HG03280 (cell line): Measurements from ENCODE around the gene TGM1.
"Not testable (repeated sequence)": the region's sequence is repeated elsewhere in the genome, so short reads cannot be mapped to it uniquely, and the experiment has no call there.

ENCODE experiments used
- ATAC-seq: cut with Tn5 transposase; IDR thresholded peaks from one replicate; pipeline ENCODE4 v1.9.1; 2021; ENCODE audit warnings: mild to moderate bottlenecking, moderate library complexity; ENCODE audit not compliant: unreplicated experiment

Gene TGM1

DNA sequence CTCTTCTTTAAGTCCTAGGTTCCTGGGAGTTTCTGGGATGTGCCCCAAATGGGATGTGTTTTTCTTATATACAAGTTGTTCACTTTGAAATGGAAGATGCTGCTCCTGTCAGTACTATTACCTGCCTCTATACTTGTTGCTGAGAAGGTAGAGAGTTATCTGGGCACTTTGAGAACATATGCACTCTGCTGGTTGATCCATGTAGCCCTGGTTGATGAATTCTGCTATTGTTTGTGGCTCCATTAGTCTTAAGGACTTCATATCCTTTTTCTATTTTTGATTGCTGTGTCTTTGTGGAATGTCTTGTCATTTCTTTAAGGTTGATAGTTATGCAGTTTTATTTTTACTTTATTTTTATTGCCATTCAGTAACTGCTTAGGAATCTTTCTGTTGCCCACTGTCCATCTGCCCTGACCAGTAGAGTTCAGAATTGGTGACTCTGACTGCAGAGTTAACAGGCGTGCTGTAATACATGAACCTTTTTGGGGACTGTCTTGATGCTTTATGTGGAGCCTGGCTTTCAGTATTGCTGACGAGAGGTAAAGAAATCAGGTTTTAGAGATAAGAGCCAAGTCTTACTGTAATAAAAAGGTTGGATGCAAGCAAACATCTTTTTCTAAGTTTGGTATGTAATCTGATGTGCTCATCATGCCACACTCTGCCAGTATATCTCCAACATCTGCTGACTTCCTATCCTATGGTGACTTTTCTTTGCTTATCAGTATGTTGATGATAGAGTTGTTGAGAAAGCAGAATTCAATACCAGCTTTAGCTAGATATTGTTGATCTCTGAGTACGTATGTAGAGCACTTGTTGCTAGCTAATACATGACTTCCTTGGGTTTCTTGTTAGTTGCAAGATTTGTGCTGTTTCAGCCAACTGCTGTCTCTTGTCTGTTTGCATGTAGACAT lies 28.6 kb downstream of the TGM1 start:
- no peak for ATAC-seq

GRCh38 chr14:24233538-24233866 lies 29.5 kb downstream of the TGM1 start:
- no peak for ATAC-seq

- peak; percentile 43 for ATAC-seq
Measured at GRCh38 chr14:24232645-24233537, 30.1 kb downstream of the TGM1 start, which contains the start of gene GMPR2. TSS of gene GMPR2 (plus strand) at chr14:24232929. CDS start at chr14:24233254, 325 bp downstream.

DNA sequence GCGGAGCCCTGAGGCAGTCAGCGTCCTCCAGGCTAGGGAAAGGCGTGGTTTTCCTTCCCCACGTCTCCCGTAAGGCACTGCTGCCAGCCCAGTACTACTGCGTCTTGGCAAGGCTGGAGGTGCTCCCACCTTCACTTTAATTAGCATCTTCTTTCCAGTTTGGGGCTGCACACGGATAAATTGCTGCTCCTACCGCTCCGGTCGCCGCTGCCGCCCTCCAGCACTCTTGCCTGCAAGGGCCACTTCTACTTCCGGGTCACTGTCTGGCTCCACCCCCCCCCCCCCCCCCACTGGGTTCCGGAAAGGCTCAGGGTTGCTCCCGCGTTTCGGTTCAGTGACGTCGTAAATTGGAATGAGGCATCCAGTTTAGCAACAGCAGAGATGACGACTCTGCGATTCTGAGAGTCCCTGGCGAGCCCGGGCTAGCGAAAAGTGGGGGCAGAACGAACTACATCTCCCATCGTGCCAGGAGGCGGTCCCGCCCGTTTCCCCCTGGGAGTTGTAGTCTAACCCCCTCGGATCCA lies 30.8 kb downstream of the TGM1 start, which contains the start of gene NEDD8:
TSS of gene NEDD8 (minus strand) at position 247 of the 524 bp plus-strand sequence. CDS start at position 147, 100 bp downstream.
- peak; percentile 78 for ATAC-seq

DNA sequence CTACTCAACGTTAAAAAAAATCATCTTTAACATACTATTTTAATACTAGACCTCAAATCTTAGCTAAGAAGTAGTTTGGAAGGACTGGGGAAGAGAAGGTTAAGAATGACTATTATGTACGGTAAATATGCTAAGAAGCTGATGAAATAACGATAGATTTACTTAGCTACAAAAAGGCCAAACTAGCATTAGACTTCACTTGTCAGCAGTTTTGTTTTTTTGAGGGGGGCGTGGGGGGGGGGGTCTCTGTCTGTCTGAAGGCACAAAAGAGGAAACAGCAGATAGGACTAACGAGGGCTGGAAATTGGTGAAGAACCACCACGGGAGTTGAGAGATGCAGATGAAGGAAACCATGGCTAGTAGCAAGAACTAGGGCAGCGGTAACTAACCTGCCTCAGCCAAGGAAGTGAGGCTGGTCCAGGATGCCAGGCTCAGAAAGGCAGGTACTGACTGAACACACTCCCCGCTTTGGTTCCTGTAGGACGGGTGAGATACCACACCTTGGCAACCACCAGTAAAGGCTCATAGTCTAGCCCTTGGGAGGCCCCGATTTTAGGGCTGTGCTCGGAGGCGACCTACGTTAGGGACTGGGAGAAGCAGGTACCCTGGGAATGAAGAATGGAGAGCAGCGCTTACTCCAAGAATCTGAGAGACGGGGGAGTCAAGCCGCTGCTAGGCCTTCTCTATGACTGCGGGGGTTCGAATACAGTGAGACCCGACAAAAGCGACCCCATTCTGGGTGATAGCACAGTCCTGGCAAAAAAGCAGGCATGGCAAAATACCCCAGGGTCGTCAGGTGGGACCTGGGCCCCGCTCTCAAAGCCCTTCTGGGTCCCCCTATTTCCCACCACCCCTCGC lies 31.5 kb downstream of the TGM1 start:
- ATAC-seq = no peak

GRCh38 chr14:24228902-24229301 lies 34.1 kb downstream of the TGM1 start:
- ATAC-seq = no peak

- no peak for ATAC-seq
Measured at GRCh38 chr14:24226473-24226872, 36.5 kb downstream of the TGM1 start.

DNA sequence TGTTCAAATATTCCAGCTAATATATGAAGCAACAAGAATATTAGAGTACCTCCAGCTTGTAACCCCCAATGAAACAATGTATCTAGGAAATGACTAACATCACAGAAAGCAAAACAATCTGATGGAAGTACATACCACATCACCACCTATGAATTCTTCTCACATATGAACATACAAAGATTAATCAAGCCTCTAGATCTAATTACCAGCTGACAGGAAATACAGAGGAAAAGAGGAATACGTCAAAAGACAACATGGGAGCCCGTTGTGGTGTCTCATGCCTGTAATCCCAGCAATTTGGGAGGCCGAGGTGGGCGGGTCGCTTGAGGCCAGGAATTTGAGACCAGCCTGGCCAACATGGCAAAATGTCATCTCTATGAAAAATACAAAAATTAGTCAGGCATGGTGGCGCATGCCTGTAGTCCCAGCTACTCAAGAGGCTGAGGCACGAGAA lies 38.3 kb downstream of the TGM1 start:
- ATAC-seq = no peak

- not testable (repeated sequence) for ATAC-seq
Measured at GRCh38 chr14:24222987-24223386, 40.0 kb downstream of the TGM1 start.

DNA sequence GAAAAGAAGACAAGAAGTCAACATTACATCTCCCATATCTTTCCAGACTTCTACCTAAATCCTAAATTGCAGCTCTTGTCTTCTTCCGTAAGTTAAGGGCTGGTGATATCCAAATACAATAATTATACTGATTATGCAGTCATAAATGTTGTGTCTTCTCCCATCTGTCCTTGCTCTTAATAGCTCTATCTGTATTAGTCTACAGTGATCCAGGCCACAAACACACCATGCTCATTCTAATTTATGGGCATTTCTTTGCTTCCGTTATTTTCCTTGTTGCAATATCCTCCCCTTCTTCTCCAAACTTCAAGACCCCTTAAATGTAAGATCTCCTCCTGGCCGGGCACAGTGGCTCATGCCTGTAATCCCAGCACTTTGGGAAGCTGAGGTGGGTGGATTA lies 43.5 kb downstream of the TGM1 start:
- ATAC-seq = no peak

DNA sequence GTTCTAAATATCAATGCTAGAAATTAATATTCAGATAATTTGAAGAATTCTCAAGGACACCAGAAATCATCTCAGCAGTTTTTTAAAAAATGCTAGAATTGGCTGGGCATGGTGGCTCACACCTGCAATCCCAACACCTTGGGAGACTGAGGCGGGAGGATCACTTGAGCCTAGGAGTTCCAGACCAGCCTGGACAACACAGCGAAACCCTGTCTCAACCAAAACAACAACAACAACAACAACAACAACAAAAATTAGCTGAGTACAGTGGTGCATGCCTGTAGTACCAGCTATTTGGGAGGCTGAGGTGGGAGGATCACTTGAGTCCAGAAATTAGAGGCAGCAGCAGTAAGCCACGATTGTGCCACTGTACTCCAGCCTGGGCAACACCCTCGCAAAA lies 43.9 kb downstream of the TGM1 start:
- no peak for ATAC-seq

- ATAC-seq = not testable (repeated sequence)
Measured at GRCh38 chr14:24216876-24217275, 46.1 kb downstream of the TGM1 start.

- ATAC-seq = no peak
Measured at GRCh38 chr14:24216345-24216699, 46.7 kb downstream of the TGM1 start.

DNA sequence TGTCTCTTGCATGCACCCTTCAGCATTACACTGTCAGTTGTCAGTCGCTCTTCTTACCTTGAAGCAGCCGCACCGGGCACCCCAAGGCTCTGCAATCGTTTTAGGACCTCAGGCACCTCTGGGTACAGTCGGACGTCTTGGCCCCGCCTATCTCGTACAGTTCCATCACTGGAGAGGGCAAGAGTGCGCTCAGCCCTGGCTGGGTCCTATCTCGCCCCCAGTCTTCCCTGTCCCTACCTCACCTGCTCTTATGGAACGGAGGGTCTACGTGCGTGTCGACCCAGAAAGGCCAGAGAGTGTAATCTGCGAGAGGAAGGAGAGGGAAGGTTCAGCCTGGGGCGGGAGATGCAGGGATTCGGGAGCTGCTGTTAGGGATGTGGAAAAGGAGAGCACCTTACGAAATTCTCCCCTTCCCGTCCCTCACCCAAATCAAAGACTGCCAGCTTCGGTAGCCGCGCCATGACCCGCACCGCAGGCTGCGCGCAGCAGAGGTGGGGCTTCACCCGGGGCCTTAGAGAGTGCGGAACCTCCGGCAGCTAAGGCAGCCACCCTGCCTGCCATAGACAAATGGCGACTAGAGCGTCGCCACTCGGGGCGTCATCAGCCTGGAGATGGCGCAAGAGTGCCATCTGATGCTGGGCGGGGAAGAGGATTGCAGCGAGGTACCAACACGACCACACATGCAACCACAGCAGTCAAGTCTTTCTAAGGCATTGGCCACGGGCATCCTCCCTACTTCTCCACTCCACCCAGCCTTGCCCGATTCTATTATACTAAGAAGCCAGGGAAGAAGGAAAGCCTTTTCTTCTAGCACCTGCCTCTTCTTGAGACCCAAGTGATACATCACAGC lies 47.3 kb downstream of the TGM1 start, which contains the start of gene MDP1:
TSS of gene MDP1 (minus strand) at position 572 of the 850 bp plus-strand sequence. CDS start at position 461, 111 bp downstream.
- peak; percentile 67 for ATAC-seq

DNA sequence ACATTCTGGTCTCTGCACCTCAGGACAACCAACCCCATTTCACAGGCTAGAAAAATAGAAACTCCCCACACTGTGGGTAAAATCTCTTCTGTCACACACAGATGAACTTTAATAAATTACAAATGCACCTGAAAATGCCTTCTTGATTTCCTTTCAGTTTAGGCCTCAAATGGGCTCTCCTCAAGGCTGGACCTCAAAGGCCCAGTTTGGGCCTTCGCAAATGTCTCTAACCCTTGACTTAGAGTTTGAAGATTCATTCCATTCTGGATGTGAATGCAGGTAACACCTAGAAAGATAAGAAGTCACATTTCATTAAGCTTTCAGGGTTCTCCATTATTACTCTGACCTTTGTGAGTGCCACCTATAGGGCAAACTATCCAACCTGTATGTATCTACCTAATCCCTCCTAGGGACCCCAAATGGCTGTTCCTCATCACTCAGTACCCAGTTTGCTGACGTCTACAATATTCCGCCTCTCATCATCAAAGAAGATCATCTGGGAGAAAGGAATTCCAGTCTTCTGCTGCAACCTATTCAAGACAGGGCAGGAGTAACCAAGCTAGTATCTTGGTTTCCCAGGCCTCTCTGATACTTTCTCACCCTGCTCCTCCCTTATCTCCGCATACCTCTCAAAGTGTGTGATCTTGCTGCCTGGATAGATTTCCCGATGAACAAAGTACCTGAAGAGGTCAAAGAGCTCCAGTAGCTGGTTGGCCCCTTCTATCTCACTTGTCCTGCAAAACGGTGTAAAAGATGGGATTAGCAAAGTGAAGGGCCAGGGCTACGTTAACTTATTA lies 48.9 kb downstream of the TGM1 start:
- no peak for ATAC-seq

- peak; percentile 81 for ATAC-seq
Measured at GRCh38 chr14:24212924-24213865, 49.8 kb downstream of the TGM1 start, which contains the start of gene CHMP4A. TSS of gene CHMP4A (minus strand) at chr14:24213488. CDS start at chr14:24213439, 49 bp downstream.

DNA sequence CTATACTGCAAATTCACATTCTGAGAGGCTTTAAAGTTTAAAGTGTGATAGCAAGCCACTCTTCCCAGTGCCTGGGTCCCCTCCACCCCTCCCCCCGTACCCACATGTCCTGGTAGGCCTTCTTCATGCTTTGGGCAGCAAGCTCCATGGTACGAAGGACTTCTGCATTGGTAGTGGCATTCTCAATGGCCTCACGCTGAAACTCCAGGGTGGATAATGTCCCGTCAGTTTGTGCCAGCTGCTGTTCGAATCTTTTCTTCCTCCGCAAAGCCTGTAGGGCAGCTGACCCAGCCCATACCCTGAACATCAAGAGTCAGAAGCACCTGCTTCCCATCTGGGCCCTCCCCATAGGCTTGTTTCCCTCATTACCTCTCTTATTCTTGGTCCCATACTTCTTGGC lies 51.7 kb downstream of the TGM1 start:
- no peak for ATAC-seq
